ENCODE results near the gene DUT.

DUT gene

GRCh38 chr15:48331796-48332641, 790 bp downstream of the DUT start:
- DNase-seq: peak; percentile 75
- TF ChIP-seq CTCF (IDR thresholded peaks at IDR 0.05; ENCODE audit: low read depth, low read length): no peak
- no peaks in the 10 kb centered on the region for H3K9me3 ChIP-seq (ENCODE audit: severe bottlenecking)

GRCh38 chr15:48332642-48333034, 1.4 kb downstream of the DUT start:
- TF ChIP-seq CTCF (IDR thresholded peaks at IDR 0.05; ENCODE audit: low read depth, low read length): no peak
- H3K27me3 ChIP-seq (ENCODE audit: insufficient read depth, low read depth, severe bottlenecking): no peaks in the 10 kb centered on the region
- H3K4me3 ChIP-seq (ENCODE audit: low read depth, low read length): peak overlapping the region; percentile 96
- H3K27ac ChIP-seq: peak overlapping the region; percentile 97
- no peak for DNase-seq
- no peaks in the 10 kb centered on the region for H3K9me3 ChIP-seq (ENCODE audit: severe bottlenecking)
- peaks cover 41% of the 10 kb centered on the region for H3K36me3 ChIP-seq

More at GRCh38 chr15:48331796-48332641, 790 bp downstream of the DUT start:
- H3K27me3 ChIP-seq (ENCODE audit: insufficient read depth, low read depth, severe bottlenecking): no peaks in the 10 kb centered on the region
- H3K4me3 ChIP-seq (ENCODE audit: low read depth, low read length): peak overlapping the region; percentile 96
- peak overlapping the region; percentile 97 for H3K27ac ChIP-seq
- H3K36me3 ChIP-seq: peaks cover 35% of the 10 kb centered on the region

GRCh38 chr15:48333540-48333939, 2.3 kb downstream of the DUT start:
- no peak for TF ChIP-seq CTCF (IDR thresholded peaks at IDR 0.05; ENCODE audit: low read depth, low read length)
- no peaks in the 10 kb centered on the region for H3K27me3 ChIP-seq (ENCODE audit: insufficient read depth, low read depth, severe bottlenecking)
- no peak for DNase-seq
- H3K36me3 ChIP-seq: peaks cover 47% of the 10 kb centered on the region
- peak overlapping the region; percentile 96; the same call in 1 of the 2 replicates for H3K4me3 ChIP-seq (ENCODE audit: low read depth, low read length)
- H3K27ac ChIP-seq: no peak overlapping the region
- H3K9me3 ChIP-seq (ENCODE audit: severe bottlenecking): no peaks in the 10 kb centered on the region

- TF ChIP-seq CTCF (IDR thresholded peaks at IDR 0.05; ENCODE audit: low read depth, low read length): no peak
- no peak for DNase-seq
- no peak overlapping the region for H3K27ac ChIP-seq
- peaks cover 48% of the 10 kb centered on the region for H3K36me3 ChIP-seq
- H3K4me3 ChIP-seq (ENCODE audit: low read depth, low read length): no peak overlapping the region
- H3K27me3 ChIP-seq (ENCODE audit: insufficient read depth, low read depth, severe bottlenecking): no peaks in the 10 kb centered on the region
- H3K9me3 ChIP-seq (ENCODE audit: severe bottlenecking): no peaks in the 10 kb centered on the region
Observed at GRCh38 chr15:48334260-48334659, 3.0 kb downstream of the DUT start.

- Histone ChIP-seq H3K9me3 (ENCODE audit: severe bottlenecking) (no peaks in the 10 kb centered on the region), H3K27me3 (ENCODE audit: insufficient read depth, low read depth, severe bottlenecking) (no peaks in the 10 kb centered on the region), H3K36me3 (peaks cover 64% of the 10 kb centered on the region), H3K4me3 (ENCODE audit: low read depth, low read length) (no peak overlapping the region), H3K27ac (no peak overlapping the region)
- TF ChIP-seq CTCF (IDR thresholded peaks at IDR 0.05; ENCODE audit: low read depth, low read length): peak; percentile 61
- DNase-seq: peak; percentile 25
Observed at GRCh38 chr15:48336940-48337339, 5.7 kb downstream of the DUT start.

All from WERI-Rb-1 (cell line).